SJCRH30 (cell line): ENCODE data around the gene PINK1. TPM values are rescaled to one million over a fixed set of nuclear protein-coding genes. Genes with fewer than 3 reads are reported as not detected.

ENCODE experiments used
- DNase-seq, 2 experiments: peaks; one replicate each; pipeline ENCODE4 v3.0.0-alpha.2; 2015 to 2020
- H3K27ac ChIP-seq: fragments of 250-450 bp; sonication (Bioruptor Pico); 2 replicates; pipeline ENCODE4 v1.5.1; 2020; ENCODE audit warnings: mild to moderate bottlenecking, moderate library complexity
- H3K27me3 ChIP-seq: fragments of 250-450 bp; sonication (Bioruptor Pico); 2 replicates; pipeline ENCODE4 v1.5.1; 2020; ENCODE audit warnings: mild to moderate bottlenecking, moderate library complexity
- H3K36me3 ChIP-seq: fragments of 250-450 bp; sonication (Bioruptor Pico); 2 replicates; pipeline ENCODE4 v1.5.1; 2020; ENCODE audit warnings: mild to moderate bottlenecking, moderate library complexity
- H3K4me1 ChIP-seq: fragments of 250-450 bp; sonication (Bioruptor Pico); 2 replicates; pipeline ENCODE4 v1.5.1; 2020; ENCODE audit warnings: mild to moderate bottlenecking, moderate library complexity
- H3K4me3 ChIP-seq: fragments of 250-450 bp; sonication (Bioruptor Pico); 2 replicates; pipeline ENCODE4 v1.5.1; 2020; ENCODE audit warnings: mild to moderate bottlenecking, moderate library complexity
- H3K9me3 ChIP-seq: fragments of 250-450 bp; sonication (Bioruptor Pico); replicated peaks from 2 replicates; pipeline ENCODE4 v1.5.1; 2020; ENCODE audit warnings: mild to moderate bottlenecking, moderate library complexity
- total RNA-seq: library from RNA; depleted of rRNA; stranded (reverse); fragments of >200 nt; shearing (Covaris generic); gene quantifications from 2 replicates; pipeline ENCODE4 v1.2.3, GENCODE V29; 2014

PINK1 gene
- total RNA-seq, 1 experiment from 2014 or later: 14.8 TPM

GRCh38 chr1:20648438-20648837, 15.2 kb downstream of the PINK1 start:
- no peak for DNase-seq
- H3K4me3 ChIP-seq: no peak overlapping the region
- no peaks in the 10 kb centered on the region for H3K9me3 ChIP-seq
- no peaks in the 10 kb centered on the region for H3K27me3 ChIP-seq
- H3K36me3 ChIP-seq: peaks cover 27% of the 10 kb centered on the region
- H3K27ac ChIP-seq: no peak overlapping the region
- H3K4me1 ChIP-seq: no peaks in the 10 kb centered on the region

- Histone ChIP-seq H3K9me3 (no peaks in the 10 kb centered on the region), H3K4me1 (no peaks in the 10 kb centered on the region), H3K27me3 (no peaks in the 10 kb centered on the region), H3K27ac (no peak overlapping the region), H3K4me3 (no peak overlapping the region), H3K36me3 (peaks cover 32% of the 10 kb centered on the region)
- DNase-seq: no peak
Observed at GRCh38 chr1:20648946-20649345, 15.7 kb downstream of the PINK1 start.

GRCh38 chr1:20652300-20652699, 19.0 kb downstream of the PINK1 start:
- H3K4me3 ChIP-seq: no peak overlapping the region
- H3K9me3 ChIP-seq: no peaks in the 10 kb centered on the region
- no peaks in the 10 kb centered on the region for H3K27me3 ChIP-seq
- peaks cover 56% of the 10 kb centered on the region for H3K36me3 ChIP-seq
- H3K27ac ChIP-seq: no peak overlapping the region
- no peaks in the 10 kb centered on the region for H3K4me1 ChIP-seq
- DNase-seq: no peak

- DNase-seq: no peak
- Histone ChIP-seq H3K27me3 (no peaks in the 10 kb centered on the region), H3K36me3 (peaks cover 55% of the 10 kb centered on the region), H3K4me3 (no peak overlapping the region), H3K9me3 (no peaks in the 10 kb centered on the region), H3K4me1 (no peaks in the 10 kb centered on the region), H3K27ac (no peak overlapping the region)
Observed at GRCh38 chr1:20654104-20654690, 20.9 kb downstream of the PINK1 start.

- Histone ChIP-seq H3K9me3 (no peaks in the 10 kb centered on the region), H3K36me3 (peaks cover 50% of the 10 kb centered on the region), H3K4me1 (peaks cover 8% of the 10 kb centered on the region; the same call in 1 of the 2 replicates), H3K27ac (no peak overlapping the region), H3K4me3 (no peak overlapping the region), H3K27me3 (no peaks in the 10 kb centered on the region)
- DNase-seq: no peak
Observed at GRCh38 chr1:20657024-20657423, 23.8 kb downstream of the PINK1 start.

GRCh38 chr1:20658166-20658915, 25.1 kb downstream of the PINK1 start:
- Histone ChIP-seq H3K4me3 (no peak overlapping the region), H3K27me3 (no peaks in the 10 kb centered on the region), H3K36me3 (peaks cover 38% of the 10 kb centered on the region), H3K9me3 (no peaks in the 10 kb centered on the region), H3K4me1 (peaks cover 8% of the 10 kb centered on the region; the same call in 1 of the 2 replicates), H3K27ac (no peak overlapping the region)
- DNase-seq: no peak

GRCh38 chr1:20660363-20660762, 27.1 kb downstream of the PINK1 start:
- H3K9me3 ChIP-seq: no peaks in the 10 kb centered on the region
- peaks cover 11% of the 10 kb centered on the region; the same call in 1 of the 2 replicates for H3K4me1 ChIP-seq
- H3K27ac ChIP-seq: no peak overlapping the region
- H3K27me3 ChIP-seq: no peaks in the 10 kb centered on the region
- DNase-seq: no peak
- H3K4me3 ChIP-seq: peak overlapping the region; percentile 70
- H3K36me3 ChIP-seq: peaks cover 22% of the 10 kb centered on the region

GRCh38 chr1:20660847-20661206, 27.6 kb downstream of the PINK1 start:
- Histone ChIP-seq H3K27ac (peak overlapping the region; percentile 1; the same call in 1 of the 2 replicates), H3K4me1 (peaks cover 11% of the 10 kb centered on the region; the same call in 1 of the 2 replicates), H3K36me3 (peaks cover 18% of the 10 kb centered on the region), H3K27me3 (no peaks in the 10 kb centered on the region), H3K9me3 (no peaks in the 10 kb centered on the region), H3K4me3 (peak overlapping the region; percentile 70)
- DNase-seq: no peak

GRCh38 chr1:20661207-20662109, 28.2 kb downstream of the PINK1 start, which contains the start of gene DDOST:
Gene DDOST, minus strand, starts transcription at chr1:20661369. Its CDS starts 19 bp downstream, at chr1:20661350.
- peak; percentile 99 for DNase-seq
- Histone ChIP-seq H3K4me3 (peak within 1 kb of the TSS; percentile 70), H3K27me3 (no peaks in the 10 kb centered on the region), H3K27ac (peak within 1 kb of the TSS; percentile 35), H3K36me3 (peaks cover 11% of the 10 kb centered on the region), H3K4me1 (peaks cover 11% of the 10 kb centered on the region; the same call in 1 of the 2 replicates), H3K9me3 (no peaks in the 10 kb centered on the region)

- Histone ChIP-seq H3K4me3 (peak overlapping the region; percentile 70), H3K36me3 (peaks cover 8% of the 10 kb centered on the region), H3K9me3 (no peaks in the 10 kb centered on the region; the same call in 1 of the 2 replicates), H3K4me1 (peaks cover 11% of the 10 kb centered on the region; the same call in 1 of the 2 replicates), H3K27me3 (no peaks in the 10 kb centered on the region), H3K27ac (peak overlapping the region; percentile 35; the same call in 1 of the 2 replicates)
- DNase-seq: no peak
Observed at GRCh38 chr1:20662110-20662475, 28.8 kb downstream of the PINK1 start.

- no peak overlapping the region for H3K27ac ChIP-seq
Observed at GRCh38 chr1:20663365-20663764, 30.1 kb downstream of the PINK1 start.

GRCh38 chr1:20663969-20664715, 30.9 kb downstream of the PINK1 start:
- Histone ChIP-seq H3K9me3 (no peaks in the 10 kb centered on the region; the same call in 1 of the 2 replicates), H3K4me3 (no peak overlapping the region), H3K4me1 (peaks cover 11% of the 10 kb centered on the region; the same call in 1 of the 2 replicates), H3K27ac (no peak overlapping the region), H3K27me3 (no peaks in the 10 kb centered on the region), H3K36me3 (peaks cover 3% of the 10 kb centered on the region)
- peak; percentile 53 to 60 for DNase-seq

More at GRCh38 chr1:20663365-20663764, 30.1 kb downstream of the PINK1 start:
- Histone ChIP-seq H3K9me3 (no peaks in the 10 kb centered on the region; the same call in 1 of the 2 replicates), H3K4me3 (no peak overlapping the region), H3K27me3 (no peaks in the 10 kb centered on the region), H3K4me1 (peaks cover 11% of the 10 kb centered on the region; the same call in 1 of the 2 replicates), H3K36me3 (peaks cover 4% of the 10 kb centered on the region)
- DNase-seq: no peak

GRCh38 chr1:20665726-20666125, 32.5 kb downstream of the PINK1 start:
- H3K4me3 ChIP-seq: no peak overlapping the region
- H3K9me3 ChIP-seq: no peaks in the 10 kb centered on the region; the same call in 1 of the 2 replicates
- H3K36me3 ChIP-seq: no peaks in the 10 kb centered on the region
- no peaks in the 10 kb centered on the region for H3K27me3 ChIP-seq
- peaks cover 3% of the 10 kb centered on the region; the same call in 1 of the 2 replicates for H3K4me1 ChIP-seq
- no peak for DNase-seq
- no peak overlapping the region for H3K27ac ChIP-seq

- Histone ChIP-seq H3K4me1 (peaks cover 3% of the 10 kb centered on the region; the same call in 1 of the 2 replicates), H3K9me3 (no peaks in the 10 kb centered on the region; the same call in 1 of the 2 replicates), H3K27ac (no peak overlapping the region), H3K36me3 (no peaks in the 10 kb centered on the region), H3K4me3 (no peak overlapping the region), H3K27me3 (no peaks in the 10 kb centered on the region)
- DNase-seq: no peak
Observed at GRCh38 chr1:20666146-20666545, 32.9 kb downstream of the PINK1 start.
